Measurements from ENCODE around the gene TRPV4. TPM values are rescaled to one million over a fixed set of nuclear protein-coding genes. Genes with fewer than 3 reads are reported as not detected.

TRPV4 gene
- total RNA-seq, 1 experiment from 2014 or later, result 2.9 TPM

DNA sequence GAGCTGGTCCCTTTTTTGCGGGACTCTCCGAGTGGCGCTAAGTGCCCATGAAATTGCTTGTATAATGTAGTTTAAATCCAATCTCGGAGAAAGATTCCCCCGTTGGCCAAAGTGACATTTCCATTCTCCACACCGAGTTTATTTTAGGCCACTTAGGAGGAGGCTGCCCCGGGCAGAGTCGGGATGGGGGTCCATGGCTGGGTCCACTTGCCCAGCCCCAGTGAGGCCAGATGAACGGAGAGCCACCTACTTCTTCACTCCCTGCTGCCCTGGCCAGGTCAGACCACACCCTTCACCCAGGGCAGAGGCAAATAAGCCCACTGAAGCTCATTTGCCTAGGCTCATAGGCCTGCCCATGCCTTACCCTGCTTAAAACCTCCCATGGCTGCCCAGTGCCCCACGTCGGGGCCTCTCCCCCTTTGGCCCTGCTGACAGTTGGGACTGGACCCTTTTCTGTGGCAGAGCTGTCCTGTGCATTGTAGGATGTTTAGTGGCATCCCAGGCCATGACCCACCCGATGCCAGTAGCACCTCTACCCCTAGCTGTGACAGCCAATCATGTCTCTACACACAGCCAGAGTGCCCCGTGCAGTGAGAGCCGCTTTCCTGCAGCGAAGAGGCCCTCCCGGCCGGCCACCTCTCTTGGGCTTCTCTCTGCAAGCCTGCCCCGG lies 68.3 kb downstream of the TRPV4 start (continued):
- TF ChIP-seq, protein P1, sequence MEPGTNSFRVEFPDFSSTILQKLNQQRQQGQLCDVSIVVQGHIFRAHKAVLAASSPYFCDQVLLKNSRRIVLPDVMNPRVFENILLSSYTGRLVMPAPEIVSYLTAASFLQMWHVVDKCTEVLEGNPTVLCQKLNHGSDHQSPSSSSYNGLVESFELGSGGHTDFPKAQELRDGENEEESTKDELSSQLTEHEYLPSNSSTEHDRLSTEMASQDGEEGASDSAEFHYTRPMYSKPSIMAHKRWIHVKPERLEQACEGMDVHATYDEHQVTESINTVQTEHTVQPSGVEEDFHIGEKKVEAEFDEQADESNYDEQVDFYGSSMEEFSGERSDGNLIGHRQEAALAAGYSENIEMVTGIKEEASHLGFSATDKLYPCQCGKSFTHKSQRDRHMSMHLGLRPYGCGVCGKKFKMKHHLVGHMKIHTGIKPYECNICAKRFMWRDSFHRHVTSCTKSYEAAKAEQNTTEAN (CRISPR knock-in tag; IDR thresholded peaks at IDR 0.05), result no peak
- TF ChIP-seq, protein P2, sequence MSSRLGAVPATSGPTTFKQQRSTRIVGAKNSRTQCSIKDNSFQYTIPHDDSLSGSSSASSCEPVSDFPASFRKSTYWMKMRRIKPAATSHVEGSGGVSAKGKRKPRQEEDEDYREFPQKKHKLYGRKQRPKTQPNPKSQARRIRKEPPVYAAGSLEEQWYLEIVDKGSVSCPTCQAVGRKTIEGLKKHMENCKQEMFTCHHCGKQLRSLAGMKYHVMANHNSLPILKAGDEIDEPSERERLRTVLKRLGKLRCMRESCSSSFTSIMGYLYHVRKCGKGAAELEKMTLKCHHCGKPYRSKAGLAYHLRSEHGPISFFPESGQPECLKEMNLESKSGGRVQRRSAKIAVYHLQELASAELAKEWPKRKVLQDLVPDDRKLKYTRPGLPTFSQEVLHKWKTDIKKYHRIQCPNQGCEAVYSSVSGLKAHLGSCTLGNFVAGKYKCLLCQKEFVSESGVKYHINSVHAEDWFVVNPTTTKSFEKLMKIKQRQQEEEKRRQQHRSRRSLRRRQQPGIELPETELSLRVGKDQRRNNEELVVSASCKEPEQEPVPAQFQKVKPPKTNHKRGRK (CRISPR knock-in tag; IDR thresholded peaks at IDR 0.05; ENCODE audit: borderline replicate concordance), result no peak
- no peak for TF ChIP-seq KAT7 (CRISPR knock-in tag; IDR thresholded peaks at IDR 0.05; ENCODE audit: borderline replicate concordance)
- TF ChIP-seq NR2C2 (CRISPR knock-in tag; IDR thresholded peaks at IDR 0.05), result no peak
- no peak for TF ChIP-seq TCF7 (CRISPR knock-in tag; IDR thresholded peaks at IDR 0.05; ENCODE audit: low read depth)
- no peak for TF ChIP-seq ZNF263 (CRISPR knock-in tag; IDR thresholded peaks at IDR 0.05; ENCODE audit: low read depth)
- TF ChIP-seq, protein P3, sequence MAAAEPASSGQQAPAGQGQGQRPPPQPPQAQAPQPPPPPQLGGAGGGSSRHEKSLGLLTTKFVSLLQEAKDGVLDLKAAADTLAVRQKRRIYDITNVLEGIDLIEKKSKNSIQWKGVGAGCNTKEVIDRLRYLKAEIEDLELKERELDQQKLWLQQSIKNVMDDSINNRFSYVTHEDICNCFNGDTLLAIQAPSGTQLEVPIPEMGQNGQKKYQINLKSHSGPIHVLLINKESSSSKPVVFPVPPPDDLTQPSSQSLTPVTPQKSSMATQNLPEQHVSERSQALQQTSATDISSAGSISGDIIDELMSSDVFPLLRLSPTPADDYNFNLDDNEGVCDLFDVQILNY (CRISPR knock-in tag; IDR thresholded peaks at IDR 0.05), result no peak

DNA sequence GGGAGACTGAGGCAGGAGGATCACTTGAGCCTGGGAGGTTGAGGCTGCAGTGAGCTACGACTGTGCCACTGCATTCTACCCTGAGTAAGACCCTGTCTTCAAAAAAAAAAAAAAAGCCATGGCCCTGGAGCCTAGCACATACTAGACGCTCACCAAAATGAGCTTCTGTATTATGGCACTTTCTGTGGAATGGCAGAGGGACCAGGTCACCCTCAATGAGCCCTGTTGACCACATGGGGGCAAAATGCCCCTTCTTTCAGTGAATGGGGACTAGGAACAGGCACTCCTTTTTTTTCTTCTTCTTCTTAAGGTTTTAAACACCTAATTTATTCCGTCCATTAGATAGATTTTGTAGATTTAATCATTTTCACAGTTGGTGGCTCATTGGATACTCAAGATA lies 69.1 kb downstream of the TRPV4 start:
- H3K36me3 Mint-ChIP-seq, result no peaks in the 10 kb centered on the region
- ATAC-seq (peak; percentile 35; the same call in 1 of the 2 replicates), DNase-seq (ENCODE audit: low spot score) (no peak)
- peaks cover 3% of the 10 kb centered on the region for H3K4me1 Mint-ChIP-seq
- H3K27ac Mint-ChIP-seq, result no peak overlapping the region
- ChIA-PET POLR2A (interaction anchor here (1.0 kb wide), 1 partner anchor 10 kb away, joined by 5 read pairs; no protein-coding TSS in a partner anchor), CTCF (interaction anchor here (0.5 to 2.0 kb wide), 25 partner anchors 9 to 1878 kb away, joined by 3 to 26 read pairs (median 4); no protein-coding TSS in a partner anchor)
- H3K9me3 Mint-ChIP-seq, result 0 out of 2 replicates have a peak, but pooled peaks cover 4% of the 10 kb centered on the region
- H3K27me3 Mint-ChIP-seq (ENCODE audit: low read depth), result no peaks in the 10 kb centered on the region
- H3K4me3 Mint-ChIP-seq, result no peak overlapping the region
- TF ChIP-seq GRHL2 (CRISPR knock-in tag; IDR thresholded peaks at IDR 0.05; ENCODE audit: insufficient replicate concordance, severe bottlenecking) (no peak), CBFB (CRISPR knock-in tag; IDR thresholded peaks at IDR 0.05; ENCODE audit: low read depth) (no peak)
- TF ChIP-seq, protein P4, sequence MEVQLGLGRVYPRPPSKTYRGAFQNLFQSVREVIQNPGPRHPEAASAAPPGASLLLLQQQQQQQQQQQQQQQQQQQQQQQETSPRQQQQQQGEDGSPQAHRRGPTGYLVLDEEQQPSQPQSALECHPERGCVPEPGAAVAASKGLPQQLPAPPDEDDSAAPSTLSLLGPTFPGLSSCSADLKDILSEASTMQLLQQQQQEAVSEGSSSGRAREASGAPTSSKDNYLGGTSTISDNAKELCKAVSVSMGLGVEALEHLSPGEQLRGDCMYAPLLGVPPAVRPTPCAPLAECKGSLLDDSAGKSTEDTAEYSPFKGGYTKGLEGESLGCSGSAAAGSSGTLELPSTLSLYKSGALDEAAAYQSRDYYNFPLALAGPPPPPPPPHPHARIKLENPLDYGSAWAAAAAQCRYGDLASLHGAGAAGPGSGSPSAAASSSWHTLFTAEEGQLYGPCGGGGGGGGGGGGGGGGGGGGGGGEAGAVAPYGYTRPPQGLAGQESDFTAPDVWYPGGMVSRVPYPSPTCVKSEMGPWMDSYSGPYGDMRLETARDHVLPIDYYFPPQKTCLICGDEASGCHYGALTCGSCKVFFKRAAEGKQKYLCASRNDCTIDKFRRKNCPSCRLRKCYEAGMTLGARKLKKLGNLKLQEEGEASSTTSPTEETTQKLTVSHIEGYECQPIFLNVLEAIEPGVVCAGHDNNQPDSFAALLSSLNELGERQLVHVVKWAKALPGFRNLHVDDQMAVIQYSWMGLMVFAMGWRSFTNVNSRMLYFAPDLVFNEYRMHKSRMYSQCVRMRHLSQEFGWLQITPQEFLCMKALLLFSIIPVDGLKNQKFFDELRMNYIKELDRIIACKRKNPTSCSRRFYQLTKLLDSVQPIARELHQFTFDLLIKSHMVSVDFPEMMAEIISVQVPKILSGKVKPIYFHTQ (CRISPR knock-in tag; IDR thresholded peaks at IDR 0.05), result no peak
- TF ChIP-seq, protein P5, sequence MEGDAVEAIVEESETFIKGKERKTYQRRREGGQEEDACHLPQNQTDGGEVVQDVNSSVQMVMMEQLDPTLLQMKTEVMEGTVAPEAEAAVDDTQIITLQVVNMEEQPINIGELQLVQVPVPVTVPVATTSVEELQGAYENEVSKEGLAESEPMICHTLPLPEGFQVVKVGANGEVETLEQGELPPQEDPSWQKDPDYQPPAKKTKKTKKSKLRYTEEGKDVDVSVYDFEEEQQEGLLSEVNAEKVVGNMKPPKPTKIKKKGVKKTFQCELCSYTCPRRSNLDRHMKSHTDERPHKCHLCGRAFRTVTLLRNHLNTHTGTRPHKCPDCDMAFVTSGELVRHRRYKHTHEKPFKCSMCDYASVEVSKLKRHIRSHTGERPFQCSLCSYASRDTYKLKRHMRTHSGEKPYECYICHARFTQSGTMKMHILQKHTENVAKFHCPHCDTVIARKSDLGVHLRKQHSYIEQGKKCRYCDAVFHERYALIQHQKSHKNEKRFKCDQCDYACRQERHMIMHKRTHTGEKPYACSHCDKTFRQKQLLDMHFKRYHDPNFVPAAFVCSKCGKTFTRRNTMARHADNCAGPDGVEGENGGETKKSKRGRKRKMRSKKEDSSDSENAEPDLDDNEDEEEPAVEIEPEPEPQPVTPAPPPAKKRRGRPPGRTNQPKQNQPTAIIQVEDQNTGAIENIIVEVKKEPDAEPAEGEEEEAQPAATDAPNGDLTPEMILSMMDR (IDR thresholded peaks at IDR 0.05), result 0 out of 2 replicates have a peak, but pooled peaks have one; percentile 11
- TF ChIP-seq, protein P6, sequence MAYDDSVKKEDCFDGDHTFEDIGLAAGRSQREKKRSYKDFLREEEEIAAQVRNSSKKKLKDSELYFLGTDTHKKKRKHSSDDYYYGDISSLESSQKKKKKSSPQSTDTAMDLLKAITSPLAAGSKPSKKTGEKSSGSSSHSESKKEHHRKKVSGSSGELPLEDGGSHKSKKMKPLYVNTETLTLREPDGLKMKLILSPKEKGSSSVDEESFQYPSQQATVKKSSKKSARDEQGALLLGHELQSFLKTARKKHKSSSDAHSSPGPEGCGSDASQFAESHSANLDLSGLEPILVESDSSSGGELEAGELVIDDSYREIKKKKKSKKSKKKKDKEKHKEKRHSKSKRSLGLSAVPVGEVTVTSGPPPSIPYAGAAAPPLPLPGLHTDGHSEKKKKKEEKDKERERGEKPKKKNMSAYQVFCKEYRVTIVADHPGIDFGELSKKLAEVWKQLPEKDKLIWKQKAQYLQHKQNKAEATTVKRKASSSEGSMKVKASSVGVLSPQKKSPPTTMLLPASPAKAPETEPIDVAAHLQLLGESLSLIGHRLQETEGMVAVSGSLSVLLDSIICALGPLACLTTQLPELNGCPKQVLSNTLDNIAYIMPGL (CRISPR knock-in tag; IDR thresholded peaks at IDR 0.05), result no peak
